ENCODE measurements around the gene RNF180.

RNF180 gene

GRCh38 chr5:64213011-64213410 is 47.4 kb downstream of the RNF180 start:
- Histone ChIP-seq H4K20me1 (ENCODE audit: insufficient read depth, low read length) (no peaks in the 10 kb centered on the region), H3K9ac (ENCODE audit: low read length) (no peak overlapping the region), H3K79me2 (ENCODE audit: insufficient read depth, low read length) (no peaks in the 10 kb centered on the region), H3K4me2 (ENCODE audit: low read length) (no peak overlapping the region), H3K27me3 (ENCODE audit: insufficient read depth, low read length) (no peaks in the 10 kb centered on the region), H3K9me3 (ENCODE audit: low read length) (no peaks in the 10 kb centered on the region), H3K4me1 (ENCODE audit: insufficient read depth, low read length, severe bottlenecking) (no peaks in the 10 kb centered on the region), H3F3A (ENCODE audit: insufficient read depth, low read length) (no peaks in the 10 kb centered on the region), H2AFZ (ENCODE audit: low read length) (no peak overlapping the region), H3K27ac (ENCODE audit: low read depth, low read length, poor library complexity, severe bottlenecking) (no peak overlapping the region), H3K9me2 (ENCODE audit: low read depth, low read length) (no peaks in the 10 kb centered on the region), H3K4me3 (ENCODE audit: low read depth, low read length, poor library complexity, severe bottlenecking) (no peak overlapping the region), H3K36me3 (ENCODE audit: insufficient read depth, low read length) (no peaks in the 10 kb centered on the region)
- TF ChIP-seq CTCF (IDR thresholded peaks at IDR 0.05; ENCODE audit: low read length) = no peak
- TF ChIP-seq EZH2 (IDR thresholded peaks at IDR 0.05; ENCODE audit: borderline replicate concordance, low read length) = no peak

- Histone ChIP-seq H3K4me3 (ENCODE audit: low read depth, low read length, poor library complexity, severe bottlenecking) (no peak overlapping the region), H3K9me2 (ENCODE audit: low read depth, low read length) (no peaks in the 10 kb centered on the region), H4K20me1 (ENCODE audit: insufficient read depth, low read length) (no peaks in the 10 kb centered on the region), H3K4me2 (ENCODE audit: low read length) (no peak overlapping the region), H2AFZ (ENCODE audit: low read length) (no peak overlapping the region), H3K36me3 (ENCODE audit: insufficient read depth, low read length) (no peaks in the 10 kb centered on the region), H3K9me3 (ENCODE audit: low read length) (no peaks in the 10 kb centered on the region), H3K79me2 (ENCODE audit: insufficient read depth, low read length) (no peaks in the 10 kb centered on the region), H3K9ac (ENCODE audit: low read length) (no peak overlapping the region), H3F3A (ENCODE audit: insufficient read depth, low read length) (no peaks in the 10 kb centered on the region), H3K4me1 (ENCODE audit: insufficient read depth, low read length, severe bottlenecking) (no peaks in the 10 kb centered on the region), H3K27ac (ENCODE audit: low read depth, low read length, poor library complexity, severe bottlenecking) (no peak overlapping the region), H3K27me3 (ENCODE audit: insufficient read depth, low read length) (no peaks in the 10 kb centered on the region)
- TF ChIP-seq EZH2 (IDR thresholded peaks at IDR 0.05; ENCODE audit: borderline replicate concordance, low read length) = no peak
- TF ChIP-seq CTCF (IDR thresholded peaks at IDR 0.05; ENCODE audit: low read length) = no peak
Measured at GRCh38 chr5:64213531-64213930, 47.9 kb downstream of the RNF180 start.

GRCh38 chr5:64214132-64214531 is 48.5 kb downstream of the RNF180 start:
- no peaks in the 10 kb centered on the region for H3K4me1 ChIP-seq (ENCODE audit: insufficient read depth, low read length, severe bottlenecking)
- no peaks in the 10 kb centered on the region for H4K20me1 ChIP-seq (ENCODE audit: insufficient read depth, low read length)
- no peaks in the 10 kb centered on the region for H3K36me3 ChIP-seq (ENCODE audit: insufficient read depth, low read length)
- no peak overlapping the region for H3K4me2 ChIP-seq (ENCODE audit: low read length)
- no peaks in the 10 kb centered on the region for H3K9me3 ChIP-seq (ENCODE audit: low read length)
- H3K27me3 ChIP-seq (ENCODE audit: insufficient read depth, low read length) = no peaks in the 10 kb centered on the region
- H2AFZ ChIP-seq (ENCODE audit: low read length) = no peak overlapping the region
- H3K9ac ChIP-seq (ENCODE audit: low read length) = no peak overlapping the region
- H3K79me2 ChIP-seq (ENCODE audit: insufficient read depth, low read length) = no peaks in the 10 kb centered on the region
- H3F3A ChIP-seq (ENCODE audit: insufficient read depth, low read length) = no peaks in the 10 kb centered on the region
- H3K9me2 ChIP-seq (ENCODE audit: low read depth, low read length) = no peaks in the 10 kb centered on the region
- H3K4me3 ChIP-seq (ENCODE audit: low read depth, low read length, poor library complexity, severe bottlenecking) = no peak overlapping the region
- TF ChIP-seq CTCF (IDR thresholded peaks at IDR 0.05; ENCODE audit: low read length) (no peak), EZH2 (IDR thresholded peaks at IDR 0.05; ENCODE audit: borderline replicate concordance, low read length) (no peak)
- H3K27ac ChIP-seq (ENCODE audit: low read depth, low read length, poor library complexity, severe bottlenecking) = no peak overlapping the region
